ENCODE measurements around the gene SNRNP27.

SNRNP27 gene

DNA sequence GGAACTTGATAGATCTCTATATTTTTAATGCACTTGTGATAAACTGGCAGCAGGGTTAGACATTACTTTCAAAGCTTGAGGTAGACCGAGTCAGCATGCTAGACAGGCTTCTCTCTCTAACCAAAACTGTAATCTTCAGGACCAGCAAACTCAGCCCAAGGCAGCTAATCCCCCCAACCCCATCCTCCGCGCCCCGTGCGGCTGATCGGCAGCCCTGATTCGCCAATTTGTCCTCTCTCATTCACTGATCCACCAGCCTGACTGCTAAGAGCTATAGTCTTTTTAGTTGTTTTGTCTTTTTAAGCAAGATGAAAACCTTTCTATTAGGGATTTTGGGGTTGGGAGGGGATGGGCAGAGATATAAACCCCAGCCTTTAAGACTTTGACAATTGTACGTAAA lies 46.9 kb downstream of the SNRNP27 start:
- Histone ChIP-seq H2BK120ac (ENCODE audit: insufficient read depth, low read length, poor library complexity) (no peak overlapping the region), H3K27ac (ENCODE audit: low read depth, low read length) (no peak overlapping the region), H4K8ac (ENCODE audit: low read depth, low read length) (no peak overlapping the region), H4K12ac (ENCODE audit: low read depth, low read length) (no peak overlapping the region), H2AK5ac (ENCODE audit: low read length) (no peak overlapping the region), H3K4me1 (ENCODE audit: control insufficient read depth in 1 of 2, insufficient read depth in 2 of 2, low read length in 2 of 2) (peaks cover 5 to 7% of the 10 kb centered on the region in 2 experiments), H4K91ac (ENCODE audit: low read depth, low read length) (no peak overlapping the region), H3K23ac (ENCODE audit: low read length) (no peak overlapping the region), H2AFZ (ENCODE audit: insufficient read depth, low read length, poor library complexity) (no peak overlapping the region), H3K9ac (ENCODE audit: low read length) (no peak overlapping the region), H3K36me3 (ENCODE audit: control insufficient read depth in 1 of 2, insufficient read depth in 2 of 2, low read length in 2 of 2) (peaks cover 13 to 24% of the 10 kb centered on the region in 2 experiments), H3K14ac (ENCODE audit: low read length) (no peak overlapping the region), H3K79me1 (ENCODE audit: low read length) (no peaks in the 10 kb centered on the region), H3K27me3 (ENCODE audit: insufficient read depth, low read length) (no peaks in the 10 kb centered on the region), H3K18ac (ENCODE audit: low read length) (no peak overlapping the region), H2BK5ac (ENCODE audit: low read depth, low read length, poor library complexity) (no peak overlapping the region), H3K9me3 (ENCODE audit: insufficient read depth, low read depth, low read length) (no peaks in the 10 kb centered on the region), H3K4me3 (ENCODE audit: low read depth, low read length) (no peak overlapping the region), H2BK12ac (ENCODE audit: low read length) (no peak overlapping the region), H3K79me2 (ENCODE audit: control insufficient read depth, insufficient read depth, low read length, poor library complexity) (no peaks in the 10 kb centered on the region), H3K4ac (ENCODE audit: low read depth, low read length) (no peak overlapping the region), H3K4me2 (ENCODE audit: low read length) (no peak overlapping the region)
- DNase-seq: no peak
- no CpG with 5 or more reads among the region's 8 CpGs for WGBS (ENCODE audit: extremely low coverage, insufficient coverage, insufficient read length)

DNA sequence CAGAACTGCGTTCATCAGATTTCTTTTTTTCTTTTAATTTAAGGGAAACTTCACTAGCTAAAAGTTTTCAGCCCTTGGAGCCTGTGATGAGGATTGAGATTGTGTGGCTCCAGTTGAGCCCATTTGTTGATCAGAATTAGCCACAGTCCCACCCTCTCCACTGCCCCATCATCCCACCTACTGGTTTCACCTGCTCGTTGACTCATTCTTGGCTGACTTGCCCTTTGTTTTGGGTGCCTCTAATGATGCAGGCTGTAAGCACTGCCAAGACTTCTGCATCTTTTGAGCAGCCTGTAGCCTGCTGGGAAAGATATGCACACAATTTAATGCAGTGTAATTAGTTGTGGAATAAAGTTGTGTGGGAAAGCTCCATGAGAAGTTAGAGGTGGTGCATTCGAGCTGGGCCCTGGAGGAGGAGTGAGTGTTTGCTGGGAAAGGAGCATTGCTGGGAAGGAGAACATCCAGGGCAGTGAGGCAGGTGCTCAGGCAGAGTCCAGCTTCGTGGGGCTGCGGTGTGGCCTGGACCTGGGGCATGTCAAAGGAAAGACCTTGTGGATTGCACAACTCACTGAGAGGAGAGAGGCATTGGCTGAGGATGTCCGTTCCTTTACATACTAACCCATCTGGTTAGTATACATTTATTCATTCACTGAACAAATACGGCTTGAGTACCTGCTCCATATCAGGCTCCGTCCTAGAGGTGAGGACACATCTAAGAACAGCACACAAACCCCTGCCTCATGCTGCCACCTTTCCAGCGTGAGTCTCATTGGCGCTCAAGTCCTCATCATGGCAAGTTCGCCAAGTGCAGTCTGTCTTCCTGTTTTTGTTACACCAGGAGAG lies 49.5 kb downstream of the SNRNP27 start:
- no peak overlapping the region for H4K8ac ChIP-seq (ENCODE audit: low read depth, low read length)
- no peak overlapping the region for H3K4me3 ChIP-seq (ENCODE audit: low read depth, low read length)
- DNase-seq: no peak
- no peaks in the 10 kb centered on the region for H3K79me2 ChIP-seq (ENCODE audit: control insufficient read depth, insufficient read depth, low read length, poor library complexity)
- H2BK5ac ChIP-seq (ENCODE audit: low read depth, low read length, poor library complexity): no peak overlapping the region
- H3K18ac ChIP-seq (ENCODE audit: low read length): no peak overlapping the region
- H3K4me1 ChIP-seq (ENCODE audit: control insufficient read depth in 1 of 2, insufficient read depth in 2 of 2, low read length in 2 of 2): peaks cover 15% of the 10 kb centered on the region in 2 experiments
- H4K12ac ChIP-seq (ENCODE audit: low read depth, low read length): no peak overlapping the region
- no peak overlapping the region for H3K9ac ChIP-seq (ENCODE audit: low read length)
- H3K9me3 ChIP-seq (ENCODE audit: insufficient read depth, low read depth, low read length): no peaks in the 10 kb centered on the region
- no peak overlapping the region for H2AK5ac ChIP-seq (ENCODE audit: low read length)
- H2BK12ac ChIP-seq (ENCODE audit: low read length): no peak overlapping the region
- H3K27me3 ChIP-seq (ENCODE audit: insufficient read depth, low read length): no peaks in the 10 kb centered on the region
- no peak overlapping the region for H3K4ac ChIP-seq (ENCODE audit: low read depth, low read length)
- H3K27ac ChIP-seq (ENCODE audit: low read depth, low read length): no peak overlapping the region
- peaks cover 2 to 7% of the 10 kb centered on the region in 2 experiments for H3K36me3 ChIP-seq (ENCODE audit: control insufficient read depth in 1 of 2, insufficient read depth in 2 of 2, low read length in 2 of 2)
- H3K4me2 ChIP-seq (ENCODE audit: low read length): no peak overlapping the region
- H4K91ac ChIP-seq (ENCODE audit: low read depth, low read length): no peak overlapping the region
- peaks cover 2% of the 10 kb centered on the region for H3K79me1 ChIP-seq (ENCODE audit: low read length)
- no peak overlapping the region for H3K14ac ChIP-seq (ENCODE audit: low read length)
- H3K23ac ChIP-seq (ENCODE audit: low read length): no peak overlapping the region
- no CpG with 5 or more reads among the region's 11 CpGs for WGBS (ENCODE audit: extremely low coverage, insufficient coverage, insufficient read length)
- no peak overlapping the region for H2AFZ ChIP-seq (ENCODE audit: insufficient read depth, low read length, poor library complexity)
- H2BK120ac ChIP-seq (ENCODE audit: insufficient read depth, low read length, poor library complexity): no peak overlapping the region

DNA sequence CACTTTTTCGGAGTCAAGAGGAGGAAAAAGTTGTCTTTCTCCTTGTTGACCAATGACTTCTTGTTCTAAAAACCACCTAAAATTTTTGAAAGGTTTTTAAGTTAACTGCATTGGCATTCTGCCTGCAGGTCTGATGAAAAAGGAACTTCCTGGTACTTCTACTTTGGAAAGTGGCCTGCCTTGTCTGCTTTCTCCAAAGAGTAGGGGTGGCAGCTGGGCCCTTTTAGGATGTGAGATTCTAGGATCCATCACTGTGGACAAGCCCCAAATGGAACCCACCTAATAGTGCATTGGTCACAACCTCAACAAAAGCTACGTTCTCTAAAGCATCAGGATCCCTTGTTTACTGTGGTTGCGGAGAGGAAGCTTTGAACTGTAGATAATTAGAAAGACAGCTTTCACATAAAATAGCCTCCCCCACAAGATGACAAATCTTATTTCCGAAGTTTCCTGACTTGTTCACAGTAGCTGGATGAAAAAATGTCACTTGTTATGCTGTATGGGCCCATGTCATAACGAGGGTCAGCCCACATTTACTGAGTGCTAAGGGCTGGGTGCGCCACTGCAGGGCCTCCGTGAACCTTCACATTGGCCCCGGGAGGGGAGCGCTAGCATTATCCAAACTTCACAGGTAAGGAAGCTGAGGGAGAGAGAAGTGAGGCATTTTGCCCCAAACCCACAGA lies 50.2 kb downstream of the SNRNP27 start:
- H2AK5ac ChIP-seq (ENCODE audit: low read length): no peak overlapping the region
- no peak overlapping the region for H4K91ac ChIP-seq (ENCODE audit: low read depth, low read length)
- no peak overlapping the region for H2BK12ac ChIP-seq (ENCODE audit: low read length)
- H3K4me2 ChIP-seq (ENCODE audit: low read length): no peak overlapping the region
- no peaks in the 10 kb centered on the region for H3K27me3 ChIP-seq (ENCODE audit: insufficient read depth, low read length)
- H3K9me3 ChIP-seq (ENCODE audit: insufficient read depth, low read depth, low read length): no peaks in the 10 kb centered on the region
- H3K9ac ChIP-seq (ENCODE audit: low read length): no peak overlapping the region
- H3K4me1 ChIP-seq (ENCODE audit: control insufficient read depth in 1 of 2, insufficient read depth in 2 of 2, low read length in 2 of 2): peaks cover 15 to 17% of the 10 kb centered on the region in 2 experiments
- H3K14ac ChIP-seq (ENCODE audit: low read length): no peak overlapping the region
- no peak for DNase-seq
- no peak overlapping the region for H3K18ac ChIP-seq (ENCODE audit: low read length)
- H3K36me3 ChIP-seq (ENCODE audit: control insufficient read depth in 1 of 2, insufficient read depth in 2 of 2, low read length in 2 of 2): peaks cover 2 to 4% of the 10 kb centered on the region in 2 experiments
- no peak overlapping the region for H4K8ac ChIP-seq (ENCODE audit: low read depth, low read length)
- H4K12ac ChIP-seq (ENCODE audit: low read depth, low read length): no peak overlapping the region
- H2BK120ac ChIP-seq (ENCODE audit: insufficient read depth, low read length, poor library complexity): no peak overlapping the region
- no peak overlapping the region for H3K23ac ChIP-seq (ENCODE audit: low read length)
- H3K27ac ChIP-seq (ENCODE audit: low read depth, low read length): no peak overlapping the region
- peaks cover 2% of the 10 kb centered on the region for H3K79me1 ChIP-seq (ENCODE audit: low read length)
- no peak overlapping the region for H2AFZ ChIP-seq (ENCODE audit: insufficient read depth, low read length, poor library complexity)
- no CpG with 5 or more reads among the region's 9 CpGs for WGBS (ENCODE audit: extremely low coverage, insufficient coverage, insufficient read length)
- H3K79me2 ChIP-seq (ENCODE audit: control insufficient read depth, insufficient read depth, low read length, poor library complexity): no peaks in the 10 kb centered on the region
- H3K4me3 ChIP-seq (ENCODE audit: low read depth, low read length): no peak overlapping the region
- H3K4ac ChIP-seq (ENCODE audit: low read depth, low read length): no peak overlapping the region
- H2BK5ac ChIP-seq (ENCODE audit: low read depth, low read length, poor library complexity): no peak overlapping the region

DNA sequence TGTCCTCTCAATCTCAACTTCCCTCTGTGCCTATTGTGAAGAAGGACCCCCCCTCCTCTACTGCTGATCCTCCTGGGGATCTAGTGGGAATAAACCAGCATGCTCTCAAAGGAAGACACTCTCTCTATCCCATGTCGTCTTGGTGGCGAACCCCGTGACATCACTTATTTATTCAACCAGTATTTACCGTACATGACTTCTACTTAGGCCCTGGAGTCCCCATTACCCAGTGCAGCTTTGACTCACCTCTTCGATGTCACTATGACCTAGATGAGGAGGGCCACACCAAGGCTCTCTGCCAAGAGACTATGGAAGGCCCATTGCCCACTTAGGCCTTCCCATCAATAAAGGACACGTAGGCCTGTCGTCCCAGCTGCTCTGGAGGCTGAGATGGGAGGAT lies 51.0 kb downstream of the SNRNP27 start:
- no peak overlapping the region for H2BK120ac ChIP-seq (ENCODE audit: insufficient read depth, low read length, poor library complexity)
- no peaks in the 10 kb centered on the region for H3K79me2 ChIP-seq (ENCODE audit: control insufficient read depth, insufficient read depth, low read length, poor library complexity)
- no CpG with 5 or more reads among the region's 7 CpGs for WGBS (ENCODE audit: extremely low coverage, insufficient coverage, insufficient read length)

More for the DNA sequence above, 51.0 kb downstream of the SNRNP27 start:
- H3K79me1 ChIP-seq (ENCODE audit: low read length): peaks cover 2% of the 10 kb centered on the region
- H3K9ac ChIP-seq (ENCODE audit: low read length): no peak overlapping the region
- H3K4me1 ChIP-seq (ENCODE audit: control insufficient read depth in 1 of 2, insufficient read depth in 2 of 2, low read length in 2 of 2): peaks cover 15 to 17% of the 10 kb centered on the region in 2 experiments
- H3K23ac ChIP-seq (ENCODE audit: low read length): no peak overlapping the region
- H3K4me2 ChIP-seq (ENCODE audit: low read length): no peak overlapping the region
- H3K4me3 ChIP-seq (ENCODE audit: low read depth, low read length): no peak overlapping the region
- no peak overlapping the region for H3K27ac ChIP-seq (ENCODE audit: low read depth, low read length)
- H3K14ac ChIP-seq (ENCODE audit: low read length): no peak overlapping the region
- DNase-seq: no peak
- no peak overlapping the region for H4K12ac ChIP-seq (ENCODE audit: low read depth, low read length)
- H4K91ac ChIP-seq (ENCODE audit: low read depth, low read length): no peak overlapping the region
- H3K36me3 ChIP-seq (ENCODE audit: control insufficient read depth in 1 of 2, insufficient read depth in 2 of 2, low read length in 2 of 2): peaks cover 2% of the 10 kb centered on the region in 2 experiments
- no peaks in the 10 kb centered on the region for H3K9me3 ChIP-seq (ENCODE audit: insufficient read depth, low read depth, low read length)
- no peak overlapping the region for H3K4ac ChIP-seq (ENCODE audit: low read depth, low read length)
- no peak overlapping the region for H2BK5ac ChIP-seq (ENCODE audit: low read depth, low read length, poor library complexity)
- H4K8ac ChIP-seq (ENCODE audit: low read depth, low read length): no peak overlapping the region
- no peaks in the 10 kb centered on the region for H3K27me3 ChIP-seq (ENCODE audit: insufficient read depth, low read length)
- no peak overlapping the region for H3K18ac ChIP-seq (ENCODE audit: low read length)
- H2AFZ ChIP-seq (ENCODE audit: insufficient read depth, low read length, poor library complexity): no peak overlapping the region
- no peak overlapping the region for H2AK5ac ChIP-seq (ENCODE audit: low read length)
- no peak overlapping the region for H2BK12ac ChIP-seq (ENCODE audit: low read length)

Data from trophoblast cell (in vitro differentiated cells and primary cell).